NCI-H2227 (cell line): ENCODE measurements around the gene HHLA2.

Source experiments
- DNase-seq: peaks from one replicate; lab custom pipeline; 2025; ENCODE audit not compliant: unreplicated experiment; lab: John Stamatoyannopoulos, UW

The HHLA2 gene

GRCh38 chr3:108391917-108392593 lies 95.7 kb downstream of the HHLA2 start:
- DNase-seq, result no peak

- no peak for DNase-seq
Measured at GRCh38 chr3:108393128-108393900, 97.0 kb downstream of the HHLA2 start.

- no peak for DNase-seq
Measured at GRCh38 chr3:108394016-108394415, 97.7 kb downstream of the HHLA2 start.

- no peak for DNase-seq
Measured at GRCh38 chr3:108394563-108394962, 98.2 kb downstream of the HHLA2 start.

- DNase-seq, result no peak
Measured at GRCh38 chr3:108396336-108396735, 100.0 kb downstream of the HHLA2 start.

GRCh38 chr3:108398510-108398909 lies 102.2 kb downstream of the HHLA2 start:
- DNase-seq, result no peak

- no peak for DNase-seq
Measured at GRCh38 chr3:108401836-108402235, 105.5 kb downstream of the HHLA2 start.

GRCh38 chr3:108403198-108403597 lies 106.8 kb downstream of the HHLA2 start:
- no peak for DNase-seq

GRCh38 chr3:108403686-108404345 lies 107.5 kb downstream of the HHLA2 start:
- no peak for DNase-seq

GRCh38 chr3:108404368-108404767 lies 108.0 kb downstream of the HHLA2 start:
- DNase-seq, result no peak

- no peak for DNase-seq
Measured at GRCh38 chr3:108406063-108406660, 109.8 kb downstream of the HHLA2 start.

GRCh38 chr3:108406661-108407206 lies 110.4 kb downstream of the HHLA2 start:
- DNase-seq, result peak; percentile 50

- no peak for DNase-seq
Measured at GRCh38 chr3:108407886-108408285, 111.5 kb downstream of the HHLA2 start.

GRCh38 chr3:108408883-108409799 lies 112.8 kb downstream of the HHLA2 start:
- DNase-seq, result no peak

- no peak for DNase-seq
Measured at GRCh38 chr3:108409800-108410178, 113.4 kb downstream of the HHLA2 start.

- no peak for DNase-seq
Measured at GRCh38 chr3:108410531-108410984, 114.2 kb downstream of the HHLA2 start.

- DNase-seq, result no peak
Measured at GRCh38 chr3:108412121-108412750, 115.9 kb downstream of the HHLA2 start.

GRCh38 chr3:108414007-108414406 lies 117.7 kb downstream of the HHLA2 start:
- no peak for DNase-seq

- no peak for DNase-seq
Measured at GRCh38 chr3:108415661-108416060, 119.3 kb downstream of the HHLA2 start.
